Ecto neural progenitor cell (in vitro differentiated cells): ENCODE measurements around the gene LCN9.
"Not testable (repeated sequence)": the region's sequence is repeated elsewhere in the genome, so short reads cannot be mapped to it uniquely, and the experiment has no call there.

ENCODE experiments used
- DNase-seq: peaks from one replicate; pipeline ENCODE4 v3.0.0-alpha.2; 2018; ENCODE audit warnings: low spot score

Gene LCN9

GRCh38 chr9:135671591-135672041 is 8.5 kb downstream of the LCN9 start:
- DNase-seq, result peak; percentile 66

- DNase-seq, result not testable (repeated sequence)
Observed at GRCh38 chr9:135672786-135673185, 9.7 kb downstream of the LCN9 start.

DNA sequence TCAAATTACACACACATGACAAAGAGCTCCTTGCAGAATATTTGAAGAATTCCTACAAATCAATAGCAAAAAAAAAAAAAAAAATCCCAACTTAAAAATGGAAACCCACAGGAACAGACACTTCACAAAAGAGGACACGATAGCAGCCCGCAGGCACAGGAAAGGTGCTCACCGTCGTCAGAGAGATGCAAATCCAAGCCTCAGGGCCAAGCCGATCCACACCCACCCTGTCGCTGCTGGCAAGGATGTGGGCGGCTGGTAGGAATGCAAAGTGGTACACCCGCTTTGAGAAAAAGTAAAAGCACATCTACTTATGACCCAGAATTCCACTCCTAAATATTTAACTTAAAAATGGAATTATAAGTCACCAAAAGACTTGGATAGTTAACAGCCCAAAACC is 10.8 kb downstream of the LCN9 start:
- DNase-seq, result no peak

GRCh38 chr9:135674977-135675376 is 11.9 kb downstream of the LCN9 start:
- no peak for DNase-seq

GRCh38 chr9:135676891-135677290 is 13.8 kb downstream of the LCN9 start:
- DNase-seq, result no peak

DNA sequence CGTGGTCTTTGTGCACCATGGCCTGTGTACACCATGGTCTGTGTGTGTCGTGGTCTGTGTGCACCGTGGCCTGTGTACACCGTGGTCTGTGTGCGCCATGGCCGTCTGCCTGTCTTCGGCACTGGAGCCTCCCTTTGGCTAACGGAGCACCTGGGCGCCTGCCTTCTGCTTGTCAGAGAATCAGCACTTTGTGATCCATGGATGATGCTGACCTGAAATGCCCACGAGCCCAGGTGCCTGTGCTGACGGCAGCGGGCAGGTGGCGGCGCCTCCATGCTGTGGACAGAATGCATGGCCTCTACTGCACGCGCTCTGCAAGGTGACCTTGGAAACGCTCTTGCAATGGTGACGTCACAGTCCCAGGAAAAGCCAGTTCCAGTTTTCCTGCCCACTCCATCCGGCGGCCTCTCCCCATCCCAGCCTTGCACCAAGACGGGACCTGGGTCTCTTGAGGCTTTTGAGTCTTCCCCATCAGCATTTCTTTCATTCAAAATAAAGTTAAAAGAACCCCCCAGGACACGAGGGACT is 14.6 kb downstream of the LCN9 start:
- no peak for DNase-seq

DNA sequence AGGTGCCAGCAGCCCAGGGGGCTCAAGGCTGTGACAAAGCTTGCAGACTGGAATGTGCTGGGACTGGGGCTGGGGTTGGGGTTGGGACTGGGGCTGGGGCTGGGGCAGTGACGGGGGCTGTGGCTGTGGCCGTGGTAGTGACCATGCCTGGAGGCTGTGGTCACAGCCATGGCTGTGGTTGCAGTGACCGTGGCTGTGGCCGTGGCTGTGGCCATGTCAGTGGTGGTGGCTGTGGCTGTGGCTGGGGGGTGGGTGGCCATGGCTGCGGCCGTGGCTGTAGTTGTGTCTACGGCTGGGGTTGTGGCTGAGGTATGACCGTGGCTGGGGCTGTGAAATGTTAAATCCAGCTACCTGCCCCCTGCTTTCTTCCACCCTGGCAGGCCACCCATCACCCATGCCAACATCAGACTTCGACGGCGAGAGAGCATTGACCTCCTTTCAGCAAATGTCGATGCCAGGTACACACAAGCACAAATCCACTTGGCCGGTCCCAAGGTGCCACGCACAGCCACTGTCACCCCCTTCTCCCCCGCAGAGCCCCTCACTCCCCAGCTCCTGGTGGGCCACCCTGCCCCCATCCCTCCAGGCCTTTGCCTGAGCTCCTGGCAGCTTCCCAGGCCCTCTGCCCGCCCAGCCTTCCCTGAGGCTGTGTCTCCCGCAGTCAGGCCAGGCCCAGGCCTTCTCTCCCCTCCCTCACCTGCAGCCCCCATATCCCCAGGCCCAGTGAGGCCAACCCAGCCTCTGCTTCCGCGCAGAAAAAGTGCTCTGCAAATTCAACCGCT is 15.3 kb downstream of the LCN9 start:
- DNase-seq, result no peak

DNA sequence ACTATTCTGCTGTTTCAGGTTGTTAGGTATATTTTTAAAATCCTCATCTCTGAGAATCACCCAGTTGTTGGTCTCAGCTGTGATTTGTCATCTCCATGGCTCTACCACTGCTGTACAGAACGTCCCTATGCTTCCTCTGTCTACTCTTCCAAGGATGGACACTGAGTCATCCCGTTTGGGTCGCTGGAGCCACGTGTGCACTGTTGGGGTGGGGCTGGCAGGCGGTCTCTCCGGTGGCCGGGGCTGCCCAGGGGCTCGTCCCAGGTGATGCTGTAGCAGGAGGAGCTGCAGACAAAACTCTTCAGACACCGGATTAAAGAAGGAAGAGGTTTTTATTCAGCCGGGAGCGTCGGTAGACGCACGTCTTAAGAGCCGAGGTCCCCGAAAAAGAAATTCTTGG is 16.9 kb downstream of the LCN9 start:
- DNase-seq, result no peak

- no peak for DNase-seq
Observed at GRCh38 chr9:135681161-135681560, 18.1 kb downstream of the LCN9 start.

DNA sequence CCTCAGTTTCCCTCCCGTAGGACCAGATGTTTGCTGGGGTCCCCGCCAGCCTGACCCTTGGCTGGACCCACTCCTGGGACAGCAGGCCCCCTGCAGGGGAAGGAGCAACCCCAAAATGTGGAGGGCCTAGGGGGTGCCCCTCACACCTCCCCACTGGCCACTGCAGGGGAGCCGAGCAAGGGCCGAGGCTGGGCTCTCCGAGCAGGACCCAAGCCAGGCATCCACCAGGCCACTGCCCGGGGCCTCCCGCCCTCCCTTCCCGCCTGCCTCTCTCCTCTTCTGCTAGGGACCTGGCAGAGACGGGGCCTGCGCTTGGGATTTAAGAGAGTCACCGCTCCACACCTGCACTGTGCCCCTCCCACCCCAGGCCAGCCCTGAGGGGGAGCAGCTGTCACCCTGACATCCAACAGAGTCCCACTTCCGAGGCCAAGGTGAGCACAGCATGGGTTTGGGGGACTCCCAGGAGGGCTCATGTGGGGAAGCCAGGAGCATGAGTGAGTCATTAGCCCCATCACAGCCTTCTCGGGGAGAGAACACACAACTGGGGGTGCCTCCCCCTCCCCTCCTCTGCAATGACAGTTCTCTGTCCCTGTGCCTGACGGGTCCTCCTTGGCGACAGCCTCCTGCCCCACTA is 20.4 kb downstream of the LCN9 start:
- DNase-seq, result no peak

- no peak for DNase-seq
Observed at GRCh38 chr9:135684691-135685090, 21.6 kb downstream of the LCN9 start.

- DNase-seq, result no peak
Observed at GRCh38 chr9:135687216-135687615, 24.1 kb downstream of the LCN9 start.

- no peak for DNase-seq
Observed at GRCh38 chr9:135689011-135689410, 25.9 kb downstream of the LCN9 start.

- DNase-seq, result no peak
Observed at GRCh38 chr9:135690836-135691570, 27.9 kb downstream of the LCN9 start.

DNA sequence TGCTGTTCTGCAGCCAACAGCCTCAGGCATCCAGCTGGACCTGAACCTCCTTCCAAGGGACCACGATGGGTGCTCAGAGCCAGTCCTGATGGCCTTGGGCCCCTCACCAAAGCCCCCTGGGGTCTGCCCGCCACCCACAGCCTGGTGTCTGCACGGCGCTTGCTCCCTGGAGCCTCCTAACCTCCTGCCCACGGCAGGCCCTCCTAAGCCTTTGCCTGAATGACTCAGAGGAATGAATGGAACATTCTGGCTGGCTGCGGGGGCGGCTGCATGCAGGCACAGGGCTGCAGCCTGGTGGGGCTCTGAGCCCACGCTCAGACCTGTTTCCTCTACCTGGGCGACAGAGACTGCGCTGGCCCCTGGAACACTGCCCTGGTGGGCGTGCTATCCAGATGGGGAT is 29.3 kb downstream of the LCN9 start:
- no peak for DNase-seq

DNA sequence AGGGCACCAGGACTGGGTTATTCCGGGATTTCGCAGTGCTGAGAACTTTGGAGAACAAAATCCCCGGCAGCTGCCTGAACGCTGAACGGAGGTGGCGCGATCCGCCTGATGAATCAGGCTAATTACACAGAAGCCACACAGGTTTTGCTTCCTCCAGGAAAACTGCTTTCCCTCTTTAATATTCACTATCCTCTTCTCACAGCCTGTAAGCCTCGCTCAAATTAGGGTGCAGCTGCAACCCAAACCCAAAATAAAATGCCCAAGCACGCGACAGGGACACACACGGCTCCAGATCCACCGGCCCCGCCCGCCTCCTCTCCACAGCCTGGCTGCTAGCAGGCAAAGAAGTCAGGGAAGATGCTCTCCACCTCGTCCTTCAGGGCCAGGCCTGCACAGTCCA is 30.2 kb downstream of the LCN9 start:
- no peak for DNase-seq

DNA sequence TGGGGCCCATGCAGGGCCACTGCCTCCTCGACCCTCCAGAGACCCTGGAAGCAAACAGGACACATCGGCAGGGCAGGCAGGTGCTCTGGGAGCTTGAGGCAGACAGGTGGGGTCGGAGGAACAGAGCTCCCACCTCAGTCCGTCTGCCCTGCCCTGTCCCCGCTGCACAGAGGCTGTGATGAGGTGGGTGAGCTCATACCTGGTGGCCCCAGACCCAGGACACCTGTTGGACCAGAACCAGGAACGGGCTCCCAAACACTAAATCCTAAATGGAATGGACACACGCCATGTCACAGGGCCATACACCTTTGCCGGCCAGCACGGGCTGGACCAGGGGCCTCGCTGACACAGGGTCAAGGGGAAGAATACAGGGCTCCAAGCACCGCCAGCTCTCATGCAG is 30.7 kb downstream of the LCN9 start:
- DNase-seq, result no peak

- DNase-seq, result no peak
Observed at GRCh38 chr9:135694414-135694813, 31.3 kb downstream of the LCN9 start.

DNA sequence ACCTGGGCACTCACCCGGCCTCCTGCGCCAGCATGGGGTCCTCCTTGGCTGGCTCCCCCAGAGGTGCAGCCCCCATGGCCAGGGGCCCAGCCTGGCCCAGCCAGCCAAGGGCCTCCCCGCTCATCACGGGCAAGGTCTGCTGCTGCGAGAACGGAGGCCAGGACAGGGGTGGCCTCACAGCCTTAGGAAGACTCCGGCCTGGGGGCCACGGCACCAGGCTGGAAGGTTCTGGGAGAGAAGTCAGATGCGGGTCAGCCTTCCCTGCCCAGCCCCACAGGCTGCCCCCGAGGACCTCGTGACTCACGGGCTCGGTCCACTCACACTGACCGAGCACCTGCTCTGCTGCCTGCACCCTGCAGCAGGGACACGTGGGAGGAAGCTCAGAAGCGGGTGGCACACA is 31.9 kb downstream of the LCN9 start:
- DNase-seq, result no peak

DNA sequence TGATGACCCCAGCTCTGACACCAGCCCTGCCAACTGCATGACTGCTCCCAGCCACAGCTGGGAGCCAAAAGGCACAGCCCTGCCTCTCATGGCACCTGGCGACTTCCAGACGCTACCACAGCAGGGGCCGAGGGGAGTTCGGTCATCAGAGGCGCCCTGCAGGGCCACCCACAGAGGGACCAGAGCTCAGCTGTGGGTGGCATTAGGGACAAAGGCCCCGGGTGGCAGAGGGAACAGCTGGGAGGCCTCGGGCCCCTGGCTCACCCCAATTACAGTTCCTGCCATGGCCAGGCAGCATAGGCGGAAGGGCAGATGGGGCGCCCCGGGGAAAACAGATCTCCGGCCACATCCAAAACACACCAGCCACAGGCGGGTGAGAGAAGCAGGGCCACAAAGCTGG is 32.5 kb downstream of the LCN9 start:
- no peak for DNase-seq

DNA sequence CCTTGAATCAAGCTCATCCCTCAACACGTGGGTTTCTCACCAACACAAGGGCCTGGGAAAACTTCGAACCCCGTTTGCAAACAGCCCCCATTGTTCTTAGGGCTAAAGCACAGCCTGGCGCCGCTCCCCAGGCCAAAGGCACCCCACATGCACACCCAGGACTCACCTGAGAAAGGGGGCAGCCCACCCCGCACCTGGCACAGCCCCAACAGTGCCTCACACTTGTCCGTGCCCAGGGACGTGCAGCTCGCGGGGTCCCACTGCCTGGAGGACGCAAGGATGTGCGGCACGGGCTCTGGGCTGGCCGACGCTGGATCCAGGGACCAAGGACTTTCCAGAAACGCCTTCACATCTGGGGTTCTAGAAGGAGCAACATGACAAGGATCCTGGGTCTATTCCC is 33.3 kb downstream of the LCN9 start:
- no peak for DNase-seq

DNA sequence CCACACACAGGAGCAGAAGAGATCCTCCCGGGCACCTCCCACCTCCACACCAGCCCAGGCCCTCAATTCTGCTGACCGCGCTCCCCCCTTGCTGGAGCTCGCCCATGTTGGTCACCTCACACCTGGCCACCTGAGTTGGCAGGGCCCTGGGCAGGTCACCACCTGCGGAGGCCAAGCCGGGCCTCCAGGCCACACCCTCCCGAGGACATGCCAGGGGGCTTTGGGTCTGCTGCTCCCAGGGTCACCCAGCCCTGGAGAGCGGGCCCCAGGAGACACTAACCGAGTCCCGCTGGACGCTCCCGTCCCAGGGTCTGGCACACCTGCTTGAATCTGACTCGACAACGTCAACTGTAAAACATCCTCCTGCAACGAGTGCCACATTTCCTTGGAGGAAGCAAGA is 34.1 kb downstream of the LCN9 start:
- DNase-seq, result no peak

- no peak for DNase-seq
Observed at GRCh38 chr9:135698236-135698635, 35.1 kb downstream of the LCN9 start.
